HepG2 (cell line): Measurements from ENCODE around the gene ASPRV1. TPM values are rescaled to one million over a fixed set of nuclear protein-coding genes. Genes with fewer than 3 reads are reported as not detected.

Experiments
- CBFB ChIP-seq: sonication (generic); formaldehyde crosslinking; IDR thresholded peaks from 2 replicates; pipeline ENCODE4 v1.4.0; 2020; ENCODE audit warnings: missing genetic modification reagents
- ETV5 ChIP-seq: IDR thresholded peaks from 2 replicates; pipeline ENCODE4 v1.6.1; 2018; ENCODE audit warnings: missing biosample characterization, missing genetic modification reagents, inconsistent platforms, borderline replicate concordance
- IRF2 ChIP-seq: IDR thresholded peaks from 2 replicates; pipeline ENCODE4 v1.6.1; 2018; ENCODE audit warnings: missing genetic modification reagents, missing compliant biosample characterization
- MAFK ChIP-seq, 2 experiments: IDR thresholded peaks in 1 of 2; conservative IDR thresholded peaks in 1 of 2; 2 replicates each; pipeline ENCODE4 v1.6.1; 2011; ENCODE audit warnings: improper control_type of control experiment in 2 of 2, low read length in 2 of 2
- ZBTB21 ChIP-seq: sonication (generic); formaldehyde crosslinking; IDR thresholded peaks from 2 replicates; pipeline ENCODE4 v1.4.0; 2020; ENCODE audit warnings: missing genetic modification reagents
- ZBTB46 ChIP-seq: sonication (generic); formaldehyde crosslinking; IDR thresholded peaks from 2 replicates; pipeline ENCODE4 v1.4.0; 2020; ENCODE audit warnings: mild to moderate bottlenecking, missing genetic modification reagents, borderline replicate concordance
- ZFP41 ChIP-seq: sonication (generic); formaldehyde crosslinking; IDR thresholded peaks from 2 replicates; pipeline ENCODE4 v1.4.0; 2020; ENCODE audit warnings: mild to moderate bottlenecking, missing genetic modification reagents, borderline replicate concordance
- ZGPAT ChIP-seq: IDR thresholded peaks from 2 replicates; pipeline ENCODE4 v1.6.1; 2016; ENCODE audit warnings: mild to moderate bottlenecking
- ZHX2 ChIP-seq, 2 experiments: sonication (generic) in 1 of 2; formaldehyde crosslinking in 1 of 2; IDR thresholded peaks; 2 replicates each; pipeline versions ENCODE4 v1.6.1 to v1.9.0; 2014 to 2022; ENCODE audit warnings: antibody characterized with exemption in 1 of 2, borderline replicate concordance in 1 of 2, inconsistent platforms in 1 of 2, low read depth in 1 of 2, missing genetic modification reagents in 1 of 2
- ZNF354B ChIP-seq: sonication (generic); formaldehyde crosslinking; IDR thresholded peaks from 2 replicates; pipeline ENCODE4 v1.8.0; 2022; ENCODE audit warnings: mild to moderate bottlenecking, missing genetic modification reagents
- ZNF430 ChIP-seq: sonication (generic); formaldehyde crosslinking; IDR thresholded peaks from 2 replicates; pipeline ENCODE4 v1.9.0; 2021; ENCODE audit warnings: mild to moderate bottlenecking, missing genetic modification reagents
- ZNF598 ChIP-seq: sonication (generic); formaldehyde crosslinking; IDR thresholded peaks from 2 replicates; pipeline ENCODE4 v1.5.1; 2020; ENCODE audit warnings: mild to moderate bottlenecking, missing genetic modification reagents, borderline replicate concordance
- ZNF709 ChIP-seq: sonication (generic); formaldehyde crosslinking; IDR thresholded peaks from 2 replicates; pipeline ENCODE4 v1.5.0; 2020; ENCODE audit warnings: mild to moderate bottlenecking, missing genetic modification reagents
- polyA plus RNA-seq, 8 experiments: library from polyadenylated mRNA; depleted of rRNA in 3 of 8; stranded (reverse) in 7 of 8; unstranded in 1 of 8; fragments of >200 nt; fragmentation: Illumina TruSeq in 4 of 8; extraction: Trizol in 4 of 8; gene quantifications; 2 replicates each; pipeline versions ENCODE4 v1.2.1 to v1.2.3, GENCODE V29; 2011 to 2016; ENCODE audit warnings: low read depth in 4 of 8, missing spikeins in 1 of 8, mixed read lengths in 1 of 8; ENCODE audit not compliant: insufficient read depth in 1 of 8
- total RNA-seq, 5 experiments: library from RNA; depleted of rRNA; stranded (reverse); fragments of >200 nt; fragmentation: Illumina TruSeq; extraction: Trizol; gene quantifications; 2 replicates each; pipeline ENCODE4 v1.2.3, GENCODE V29; 2016; ENCODE audit warnings: low read depth in 1 of 5

ASPRV1 gene
- total and polyA plus RNA-seq, 2 of the 13 experiments (the other 11 are each of a cell fraction or from before 2014, with no cell fraction given): 0.40 to 0.48 TPM

GRCh38 chr2:69946351-69947324, 14.8 kb downstream of the ASPRV1 start (continued):
- no peak for TF ChIP-seq ZHX2 (IDR thresholded peaks at IDR 0.05; ENCODE audit: low read depth)
- TF ChIP-seq ZHX2 (CRISPR knock-in tag; IDR thresholded peaks at IDR 0.05; ENCODE audit: borderline replicate concordance): no peak
- TF ChIP-seq ZNF709 (CRISPR knock-in tag): no peak
- no peak for TF ChIP-seq MAFK (conservative IDR thresholded peaks at IDR 0.05 in 1 of 2, IDR thresholded peaks at IDR 0.05 in 1 of 2; ENCODE audit: low read length in 2 of 2)
- TF ChIP-seq ZNF430: no peak
- TF ChIP-seq ZNF354B (CRISPR knock-in tag): no peak
- TF ChIP-seq ZFP41 (CRISPR knock-in tag): no peak
- TF ChIP-seq ZNF598 (CRISPR knock-in tag): no peak
- no peak for TF ChIP-seq ZBTB46
- TF ChIP-seq ZBTB21: no peak
- TF ChIP-seq IRF2 (CRISPR knock-in tag): no peak
- peak; percentile 88; the same call in 1 of the 2 replicates for TF ChIP-seq ETV5
- 0 out of 2 replicates have a peak, but pooled peaks have one; percentile 14 for TF ChIP-seq ZGPAT (CRISPR knock-in tag)
- peak; percentile 88 for TF ChIP-seq CBFB (CRISPR knock-in tag)
